ENCODE results near the gene THNSL1. TPM values are rescaled to one million over a fixed set of nuclear protein-coding genes. Genes with fewer than 3 reads are reported as not detected.

The THNSL1 gene
- total RNA-seq, 1 experiment from 2014 or later = 4.2 TPM

DNA sequence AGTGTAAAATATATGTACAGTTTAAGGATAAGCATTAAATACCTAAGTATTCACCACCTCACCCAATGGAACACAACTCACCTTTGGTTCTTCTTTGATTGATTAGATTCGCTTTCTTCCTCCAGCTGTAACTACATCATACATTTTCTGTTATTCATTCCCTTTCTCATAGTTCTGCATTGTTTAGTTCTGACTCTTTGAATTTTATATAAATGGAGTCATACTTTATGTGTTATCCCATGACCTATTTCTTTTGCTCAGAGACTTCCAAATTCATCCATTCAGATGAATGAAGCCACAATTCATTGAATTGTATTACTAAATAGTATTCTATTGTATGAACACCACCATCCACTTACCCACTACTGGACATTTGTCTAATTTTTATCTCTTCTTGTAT lies 12.3 kb downstream of the THNSL1 start:
- TF ChIP-seq, protein P1, sequence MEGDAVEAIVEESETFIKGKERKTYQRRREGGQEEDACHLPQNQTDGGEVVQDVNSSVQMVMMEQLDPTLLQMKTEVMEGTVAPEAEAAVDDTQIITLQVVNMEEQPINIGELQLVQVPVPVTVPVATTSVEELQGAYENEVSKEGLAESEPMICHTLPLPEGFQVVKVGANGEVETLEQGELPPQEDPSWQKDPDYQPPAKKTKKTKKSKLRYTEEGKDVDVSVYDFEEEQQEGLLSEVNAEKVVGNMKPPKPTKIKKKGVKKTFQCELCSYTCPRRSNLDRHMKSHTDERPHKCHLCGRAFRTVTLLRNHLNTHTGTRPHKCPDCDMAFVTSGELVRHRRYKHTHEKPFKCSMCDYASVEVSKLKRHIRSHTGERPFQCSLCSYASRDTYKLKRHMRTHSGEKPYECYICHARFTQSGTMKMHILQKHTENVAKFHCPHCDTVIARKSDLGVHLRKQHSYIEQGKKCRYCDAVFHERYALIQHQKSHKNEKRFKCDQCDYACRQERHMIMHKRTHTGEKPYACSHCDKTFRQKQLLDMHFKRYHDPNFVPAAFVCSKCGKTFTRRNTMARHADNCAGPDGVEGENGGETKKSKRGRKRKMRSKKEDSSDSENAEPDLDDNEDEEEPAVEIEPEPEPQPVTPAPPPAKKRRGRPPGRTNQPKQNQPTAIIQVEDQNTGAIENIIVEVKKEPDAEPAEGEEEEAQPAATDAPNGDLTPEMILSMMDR (conservative IDR thresholded peaks at IDR 0.05) = no peak
- no peak overlapping the region for H3K27ac ChIP-seq (ENCODE audit: insufficient read length, low read depth, low read length)
- H3K79me1 ChIP-seq (ENCODE audit: insufficient read depth, low read depth, low read length, poor library complexity, severe bottlenecking) = no peaks in the 10 kb centered on the region
- H3K79me2 ChIP-seq (ENCODE audit: insufficient read depth, low read length) = no peaks in the 10 kb centered on the region
- no peaks in the 10 kb centered on the region for H4K20me1 ChIP-seq (ENCODE audit: control insufficient read depth, insufficient read depth, insufficient read length)
- no peak overlapping the region for H3K14ac ChIP-seq (ENCODE audit: insufficient read depth, low read length)
- no peak overlapping the region for H2BK15ac ChIP-seq (ENCODE audit: low read depth, low read length)
- H2BK5ac ChIP-seq (ENCODE audit: insufficient read length, low read length) = no peak overlapping the region
- Mint-ChIP-seq H3K27me3 (ENCODE audit: low read depth) (no peaks in the 10 kb centered on the region), H3K27ac (no peak overlapping the region), H3K9me3 (no peaks in the 10 kb centered on the region), H3K36me3 (ENCODE audit: insufficient read depth in 1 of 3, low read depth in 3 of 3) (no peaks in the 10 kb centered on the region), H3K4me3 (no peak overlapping the region), H3K4me1 (no peaks in the 10 kb centered on the region)
- H4K91ac ChIP-seq (ENCODE audit: insufficient read length, low read depth, low read length) = no peak overlapping the region
- no peaks in the 10 kb centered on the region for H3K9me3 ChIP-seq (ENCODE audit: control insufficient read depth, low read depth, low read length)
- no peak overlapping the region for H3K4me2 ChIP-seq (ENCODE audit: insufficient read depth, insufficient read length, low read length)
- WGBS (ENCODE audit: extremely low coverage, insufficient read length, low lambda C conversion rate) = no CpG with 5 or more reads among the region's 1 CpG
- H2BK120ac ChIP-seq (ENCODE audit: low read depth, low read length, poor library complexity, severe bottlenecking) = no peak overlapping the region
- H3K27me3 ChIP-seq (ENCODE audit: insufficient read depth, low read length) = no peaks in the 10 kb centered on the region
- H2AK5ac ChIP-seq (ENCODE audit: insufficient read length, low read length) = no peak overlapping the region
- no peak overlapping the region for H3K23ac ChIP-seq (ENCODE audit: insufficient read length, low read depth, low read length)
- no peak overlapping the region for H2BK12ac ChIP-seq (ENCODE audit: insufficient read length, low read depth, low read length)
- no peak overlapping the region for H3K18ac ChIP-seq (ENCODE audit: insufficient read length, low read depth, low read length)
- H3K56ac ChIP-seq (ENCODE audit: insufficient read length, low read depth, low read length) = no peak overlapping the region
- no peak overlapping the region for H2BK20ac ChIP-seq (ENCODE audit: low read depth, low read length, poor library complexity, severe bottlenecking)
- H3K23me2 ChIP-seq (ENCODE audit: insufficient read length, low read depth, low read length, poor library complexity, severe bottlenecking) = no peaks in the 10 kb centered on the region
- H3K4ac ChIP-seq (ENCODE audit: low read depth, low read length) = no peak overlapping the region
- no peak overlapping the region for H3K9ac ChIP-seq (ENCODE audit: extremely low read depth, insufficient read length, low read length)
- H2AFZ ChIP-seq (ENCODE audit: low read length) = no peak overlapping the region
- H3T11ph ChIP-seq (ENCODE audit: low read length) = no peak overlapping the region
- no peaks in the 10 kb centered on the region for H3K4me1 ChIP-seq (ENCODE audit: insufficient read depth, low read length)
- H4K8ac ChIP-seq (replicated peaks; ENCODE audit: insufficient read length, low read depth, low read length) = no peak overlapping the region
- no peak overlapping the region for H4K5ac ChIP-seq (ENCODE audit: insufficient read length, low read depth, low read length)
- no peak for DNase-seq

All from H9 (cell line).